ENCODE results near the gene ADAMTS6.
"Not testable (repeated sequence)": the region's sequence is repeated elsewhere in the genome, so short reads cannot be mapped to it uniquely, and the experiment has no call there.

Gene ADAMTS6

DNA sequence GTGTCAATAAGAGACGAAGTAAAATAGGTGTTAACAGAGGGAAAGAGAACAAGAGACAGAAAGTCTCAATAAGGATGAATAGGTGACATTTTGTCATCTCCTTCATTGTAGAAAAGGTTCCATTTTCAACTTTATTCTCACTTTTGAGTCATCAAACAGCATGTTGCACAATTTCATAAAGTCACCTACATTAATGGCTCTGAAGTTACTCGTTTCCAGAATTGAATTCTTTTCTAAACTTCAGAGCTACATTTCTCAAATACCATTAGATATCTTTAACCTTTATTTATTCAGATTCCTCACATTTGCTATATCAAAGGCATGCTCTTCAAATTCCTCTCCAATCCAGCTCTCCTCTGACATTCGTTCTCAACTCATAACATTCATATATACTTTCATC, 13.1 kb downstream of the ADAMTS6 start:
- no peak for DNase-seq (ENCODE audit: low read depth)

DNA sequence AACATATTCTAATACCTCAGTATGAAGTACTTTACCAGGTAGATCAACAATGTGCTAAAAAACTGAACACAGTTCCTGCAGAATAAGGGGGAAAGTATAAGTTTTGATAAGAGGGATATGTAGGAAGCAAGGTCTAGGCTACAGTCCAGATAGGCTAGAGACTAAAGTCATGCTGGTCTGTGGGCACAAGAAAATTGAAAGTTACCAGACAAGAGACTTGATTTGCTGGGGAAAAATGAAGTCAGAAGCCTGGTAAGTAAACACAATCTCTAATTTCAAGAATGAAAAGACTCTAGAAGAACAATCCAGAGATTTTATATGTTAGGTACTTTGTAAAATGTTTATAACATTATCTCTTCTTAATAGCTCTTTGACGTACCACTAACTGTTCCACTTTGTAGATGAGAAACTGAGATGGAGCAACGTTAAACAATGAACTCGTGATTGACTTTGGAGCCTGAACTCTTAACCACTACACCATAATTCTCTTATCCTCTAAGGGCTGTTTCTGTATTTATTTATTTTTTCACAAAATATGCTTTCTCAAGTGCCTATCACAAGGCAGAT, 19.5 kb downstream of the ADAMTS6 start:
- no peak for DNase-seq (ENCODE audit: low read depth)

DNA sequence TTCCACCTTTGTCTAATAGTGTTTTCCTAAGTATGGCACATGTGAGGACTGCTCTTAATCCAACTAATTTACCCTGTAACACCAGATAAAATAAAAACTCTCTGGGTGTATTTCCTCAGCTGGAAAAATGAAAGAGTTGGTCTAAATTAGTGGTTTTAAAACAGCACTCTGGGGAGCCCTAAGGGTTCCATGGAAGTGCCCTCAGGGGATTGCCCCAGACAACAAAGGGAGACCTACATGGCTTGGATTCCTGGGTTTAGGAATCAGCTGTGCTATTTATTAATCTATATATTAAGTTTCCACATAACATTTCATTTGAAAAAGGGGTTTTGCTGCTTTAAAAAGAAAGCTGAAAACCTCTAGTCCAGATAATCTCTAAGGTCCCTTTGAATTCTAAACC, 20.2 kb downstream of the ADAMTS6 start:
- no peak for DNase-seq (ENCODE audit: low read depth)

DNA sequence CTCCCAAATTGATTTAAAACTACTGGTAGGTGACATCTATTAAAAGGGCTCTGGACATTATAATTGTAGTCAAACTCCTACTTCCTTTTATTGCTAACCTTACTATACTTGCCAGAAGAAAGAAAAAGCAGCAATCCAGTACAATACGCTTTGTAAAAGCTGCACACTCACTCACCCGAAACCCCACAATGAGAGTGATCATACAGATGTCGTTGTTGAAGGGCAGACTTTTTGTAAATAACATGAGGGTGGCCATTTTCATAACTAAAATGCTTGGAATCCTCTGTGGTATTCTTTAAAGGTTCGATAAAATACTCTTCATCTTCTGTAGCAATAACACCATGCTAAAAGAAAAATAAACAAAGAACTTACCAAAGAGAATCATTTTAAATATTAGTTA, 21.7 kb downstream of the ADAMTS6 start:
- no peak for DNase-seq (ENCODE audit: low read depth)

DNA sequence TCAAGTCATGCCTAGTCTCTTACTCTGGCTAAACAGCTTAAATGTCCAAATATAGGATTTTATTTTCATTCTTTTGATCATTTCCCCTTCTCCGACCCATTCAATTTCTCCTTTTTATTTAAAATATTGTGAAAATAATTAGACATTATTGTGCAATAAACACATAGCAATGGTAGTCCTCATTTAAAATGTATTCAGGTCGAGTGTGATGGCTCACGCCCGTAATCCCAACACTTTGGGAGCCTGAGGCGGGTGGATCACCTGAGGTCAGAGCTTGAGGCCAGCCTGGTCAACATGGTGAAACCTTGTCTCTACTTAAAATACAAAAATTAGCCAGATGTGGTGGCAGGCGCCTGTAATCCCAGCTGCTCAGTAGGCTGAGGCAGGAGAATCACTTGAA, 26.7 kb downstream of the ADAMTS6 start:
- no peak for DNase-seq (ENCODE audit: low read depth)

DNA sequence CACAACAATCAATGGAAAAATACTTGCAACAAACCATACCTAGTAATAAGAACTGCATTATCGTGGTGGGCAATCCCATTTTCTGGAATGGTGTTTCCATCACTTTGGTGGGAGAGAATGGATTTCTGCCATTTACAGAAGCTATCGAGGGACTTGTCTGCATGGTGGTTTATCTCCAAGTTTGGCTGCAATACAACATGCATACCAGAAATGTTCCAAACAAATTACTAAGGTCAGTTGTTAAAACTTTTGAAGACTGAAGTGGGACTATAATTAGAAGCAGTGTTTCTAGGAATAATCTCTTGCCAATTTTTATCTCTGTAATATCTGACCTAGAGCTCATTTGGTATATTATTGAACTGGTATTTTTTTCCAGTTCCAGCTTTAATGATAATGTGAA, 30.3 kb downstream of the ADAMTS6 start:
- no peak for DNase-seq (ENCODE audit: low read depth)

DNA sequence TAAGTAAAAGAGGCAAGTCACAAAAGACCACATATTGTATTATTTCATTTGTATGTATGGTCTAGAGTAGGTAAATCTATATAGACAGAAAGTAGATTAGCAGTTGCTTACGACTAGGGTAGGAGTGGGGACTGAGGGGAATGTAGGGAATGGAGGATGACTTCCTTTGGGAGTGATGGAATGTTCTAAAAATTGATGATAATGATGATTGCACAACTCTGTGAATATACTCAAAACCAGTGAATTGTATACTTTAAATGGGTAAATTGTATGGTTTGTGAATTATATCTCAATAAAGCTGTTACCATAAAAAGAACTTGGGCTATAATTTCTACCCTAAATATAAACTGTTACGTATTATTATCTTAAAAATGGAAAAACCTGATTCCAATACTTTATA, 35.0 kb downstream of the ADAMTS6 start:
- DNase-seq (ENCODE audit: low read depth) = no peak

DNA sequence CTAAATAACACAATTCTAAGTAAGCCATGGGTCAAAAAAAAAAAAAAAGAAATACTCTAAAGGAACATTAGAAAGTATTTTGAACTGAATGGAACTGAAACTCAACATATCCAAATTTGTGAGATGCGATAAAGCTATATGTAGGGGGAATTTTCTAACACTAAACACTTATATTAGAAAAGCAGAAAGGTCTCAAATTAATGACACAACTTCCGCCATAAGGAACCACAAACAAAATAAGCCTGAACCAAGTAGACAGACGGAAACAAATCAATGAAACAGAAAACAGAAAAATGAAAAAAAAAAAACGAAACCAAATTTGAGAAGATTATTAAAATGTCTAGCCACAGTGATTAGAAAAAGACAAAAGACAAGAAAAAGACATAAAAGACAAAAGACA, 39.9 kb downstream of the ADAMTS6 start:
- no peak for DNase-seq (ENCODE audit: low read depth)

DNA sequence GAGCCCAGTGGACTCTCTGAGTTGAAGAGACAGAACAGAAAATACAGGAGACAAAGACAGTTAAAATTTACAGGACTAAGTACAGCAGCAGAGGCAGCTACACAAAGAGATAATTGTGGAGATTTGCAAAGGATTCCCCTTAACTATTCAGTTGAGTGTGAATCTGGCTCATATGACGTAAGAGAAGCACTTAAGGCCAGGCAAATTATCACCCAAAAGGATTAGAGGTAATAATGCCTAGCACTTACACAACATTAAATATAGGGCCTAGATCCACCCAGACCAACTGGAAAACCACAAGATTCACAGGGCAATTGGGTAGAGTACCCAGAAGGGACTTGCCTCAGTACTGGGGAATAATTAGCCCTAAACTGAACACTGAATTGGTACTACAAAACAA, 41.3 kb downstream of the ADAMTS6 start:
- DNase-seq (ENCODE audit: low read depth) = no peak

DNA sequence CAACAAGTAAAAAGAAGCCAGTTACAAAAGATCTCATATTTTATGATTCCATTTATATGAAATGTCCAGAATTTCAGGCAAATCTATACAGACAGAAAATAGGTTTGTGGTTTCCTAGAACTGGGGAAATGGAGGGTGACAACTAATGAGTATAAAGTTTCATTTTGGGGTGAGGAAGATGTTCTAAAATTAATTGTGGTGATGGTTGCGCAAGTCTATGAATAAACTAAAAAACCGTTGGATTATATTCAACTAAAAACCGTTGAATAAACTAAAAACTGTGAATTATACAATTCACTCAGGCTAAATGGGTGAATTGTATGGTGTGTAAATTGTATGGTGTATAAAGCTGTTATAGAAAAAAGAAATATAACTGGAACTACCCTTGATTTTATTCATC, 47.6 kb downstream of the ADAMTS6 start:
- DNase-seq (ENCODE audit: low read depth) = no peak

DNA sequence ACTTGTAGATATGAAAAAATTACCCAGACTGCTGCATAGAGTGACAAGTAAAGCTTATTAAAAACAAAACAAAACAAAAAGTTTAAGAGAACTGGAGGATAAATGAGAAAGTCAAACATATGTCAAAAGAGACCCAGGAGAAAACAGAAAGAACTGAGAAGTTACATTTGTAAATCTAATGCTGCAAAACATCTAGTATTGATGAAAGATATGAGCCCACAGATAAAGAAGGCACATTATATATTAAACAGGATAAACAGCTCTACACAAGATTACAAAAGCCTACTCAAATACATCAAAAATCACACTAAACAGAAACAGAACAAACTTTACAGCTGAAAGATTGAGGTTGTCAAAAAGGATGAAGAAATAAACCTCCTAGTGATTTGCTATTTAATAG, 55.1 kb downstream of the ADAMTS6 start:
- DNase-seq (ENCODE audit: low read depth) = no peak

DNA sequence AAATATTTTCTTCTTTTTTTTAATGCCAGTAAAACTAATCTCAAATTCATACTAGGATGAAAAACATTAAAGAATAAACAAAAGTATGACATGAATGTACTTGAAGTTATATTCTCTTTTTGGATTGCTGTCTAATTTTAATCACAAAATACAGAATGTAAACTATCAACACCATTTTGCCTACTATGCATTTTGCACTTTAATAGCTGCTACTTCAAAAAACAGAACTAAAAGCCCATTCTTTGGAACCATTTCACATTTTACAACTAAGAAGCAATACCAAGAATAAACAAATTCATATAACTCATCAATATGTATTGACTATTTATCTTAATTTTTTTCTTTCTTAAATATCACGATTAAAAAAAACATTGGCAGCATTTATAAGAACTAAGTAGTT, 58.1 kb downstream of the ADAMTS6 start:
- DNase-seq (ENCODE audit: low read depth) = no peak

DNA sequence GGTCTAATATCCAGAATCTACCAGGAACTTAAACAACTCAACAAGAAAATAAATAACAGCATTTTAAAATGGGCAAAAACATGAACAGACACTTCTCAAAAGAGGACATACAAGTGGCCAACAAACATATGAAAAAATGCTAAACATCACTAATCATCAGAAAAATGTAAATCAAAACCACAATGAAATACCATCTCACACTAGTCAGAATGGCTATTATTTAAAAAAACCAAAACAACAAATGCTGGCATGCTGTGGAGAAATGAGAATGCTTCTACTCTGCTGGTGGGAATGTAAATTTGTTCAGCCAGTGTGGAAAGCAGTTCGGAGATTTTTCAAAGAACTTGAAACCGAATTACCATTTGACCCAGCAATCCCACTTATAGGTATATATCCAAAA, 63.1 kb downstream of the ADAMTS6 start:
- DNase-seq (ENCODE audit: low read depth) = no peak

DNA sequence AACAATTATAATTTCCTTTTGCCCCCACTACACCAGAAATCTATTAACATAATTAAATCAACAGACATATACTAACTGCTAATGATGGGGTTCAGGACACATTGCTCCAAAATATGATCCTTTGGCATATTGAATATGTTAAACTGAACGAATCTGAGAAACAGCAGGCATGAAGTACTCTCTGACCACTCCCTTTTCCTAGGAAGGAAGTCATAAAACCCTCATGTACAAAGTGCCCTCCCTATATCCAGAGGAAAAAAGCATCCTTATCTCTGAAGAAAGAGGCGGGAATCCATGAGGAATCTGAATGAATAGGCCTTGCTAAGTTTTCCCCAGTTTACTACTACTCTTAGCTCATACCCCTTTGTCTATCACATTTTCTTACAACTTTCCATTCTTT, 67.9 kb downstream of the ADAMTS6 start:
- DNase-seq (ENCODE audit: low read depth) = no peak

DNA sequence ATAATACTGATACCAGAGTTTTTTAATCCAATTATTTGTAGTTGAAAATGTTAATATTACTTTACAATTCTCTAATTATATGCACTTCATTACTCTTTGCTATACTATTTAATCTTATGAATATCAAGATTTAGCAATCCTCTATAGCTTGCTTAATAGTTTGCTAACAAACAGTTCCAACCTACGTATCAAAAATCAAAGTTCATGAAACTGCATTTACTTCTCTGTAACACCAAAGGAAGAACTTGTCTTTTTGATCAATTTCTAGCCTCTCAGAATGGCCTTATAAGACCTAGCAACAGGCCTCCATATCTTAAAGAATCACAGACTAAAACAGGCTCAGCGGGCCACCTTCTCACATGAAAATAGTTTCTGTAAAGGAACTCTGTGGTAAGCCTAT, 68.9 kb downstream of the ADAMTS6 start:
- DNase-seq (ENCODE audit: low read depth) = no peak

DNA sequence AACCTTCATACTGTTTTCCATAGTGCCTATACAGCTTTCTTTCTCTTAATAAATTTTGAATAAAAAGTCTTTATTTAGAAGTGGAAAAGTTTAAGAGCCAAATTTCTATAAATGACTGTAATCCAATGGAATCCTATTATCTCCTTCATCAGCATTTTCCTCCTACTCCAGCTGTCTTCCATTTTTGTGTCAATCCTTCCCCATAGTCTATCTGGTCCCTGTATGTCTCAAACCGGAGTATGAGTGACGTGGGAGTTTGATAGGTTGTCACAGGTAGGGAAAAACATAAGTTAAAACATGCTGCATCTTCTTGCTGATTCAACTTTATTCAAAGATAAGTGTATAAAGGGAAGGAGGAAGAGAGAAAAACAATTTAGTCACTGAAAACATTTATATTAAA, 70.4 kb downstream of the ADAMTS6 start:
- DNase-seq (ENCODE audit: low read depth) = no peak

DNA sequence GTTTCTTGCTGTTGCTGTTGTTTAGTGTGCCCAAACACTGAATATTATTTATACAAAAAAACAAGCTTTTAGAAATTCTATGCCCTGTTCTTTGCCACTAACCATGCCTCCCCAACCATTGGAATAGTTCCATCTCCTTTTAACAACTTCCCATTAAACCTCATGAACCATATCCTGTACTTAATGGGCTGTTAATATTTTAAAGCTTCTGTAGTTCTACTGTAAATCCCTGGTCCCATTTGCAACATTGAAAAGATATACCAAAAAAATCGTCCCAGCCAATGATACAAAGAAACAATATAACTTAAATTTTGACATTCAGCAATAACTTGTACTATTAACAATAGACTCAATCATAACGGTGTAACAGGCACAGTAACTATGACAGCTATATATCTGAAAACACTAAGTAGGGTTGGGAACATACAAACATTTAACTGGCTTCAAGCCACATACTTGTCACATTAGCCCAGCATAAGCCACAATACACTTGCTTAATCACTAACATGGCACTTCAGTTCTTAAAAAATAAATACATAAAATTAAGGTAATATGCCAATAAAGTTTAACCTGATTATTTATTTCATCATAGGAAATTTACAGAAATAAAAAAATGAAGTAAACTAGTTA, 86.1 kb downstream of the ADAMTS6 start:
- no peak for DNase-seq (ENCODE audit: low read depth)

DNA sequence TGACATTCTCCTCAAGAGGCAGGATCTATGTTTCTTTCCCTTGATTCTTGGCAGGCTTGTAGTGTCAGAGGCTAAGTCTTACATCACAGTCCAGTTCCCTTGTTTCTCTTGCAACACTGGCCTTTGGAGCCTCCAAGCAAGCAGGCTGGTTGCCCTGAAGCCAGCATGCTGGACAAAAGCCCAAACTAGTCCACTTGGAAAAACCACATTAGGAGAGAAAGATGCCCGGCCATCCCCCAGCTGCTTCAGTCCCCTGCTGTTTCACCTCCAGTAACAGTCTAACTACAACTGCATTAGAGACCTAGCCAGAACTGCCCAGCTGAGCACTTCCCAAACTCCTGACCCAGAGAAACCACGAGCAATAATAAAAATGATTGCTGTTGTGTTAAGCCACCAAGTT, 87.6 kb downstream of the ADAMTS6 start:
- DNase-seq (ENCODE audit: low read depth) = peak; percentile 98

DNA sequence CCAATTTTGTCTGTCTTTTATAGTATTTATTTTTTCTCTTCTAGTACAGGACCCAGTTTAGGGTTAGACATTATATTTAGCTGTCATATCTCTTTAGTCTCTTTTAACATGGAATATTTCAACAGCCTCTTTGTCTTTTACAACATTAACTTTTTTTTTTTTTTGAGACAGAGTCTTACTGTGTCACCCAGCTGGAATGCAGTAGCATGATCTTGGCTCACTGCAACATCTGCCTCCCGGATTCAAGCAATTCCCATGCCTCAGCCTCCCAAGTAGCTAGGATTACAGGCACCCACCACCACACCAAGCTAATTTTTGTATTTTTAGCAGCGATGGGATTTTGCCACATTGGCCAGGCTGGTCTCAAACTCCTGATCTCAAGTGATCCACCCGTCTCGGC, 90.1 kb downstream of the ADAMTS6 start:
- peak; percentile 13 for DNase-seq (ENCODE audit: low read depth)

DNA sequence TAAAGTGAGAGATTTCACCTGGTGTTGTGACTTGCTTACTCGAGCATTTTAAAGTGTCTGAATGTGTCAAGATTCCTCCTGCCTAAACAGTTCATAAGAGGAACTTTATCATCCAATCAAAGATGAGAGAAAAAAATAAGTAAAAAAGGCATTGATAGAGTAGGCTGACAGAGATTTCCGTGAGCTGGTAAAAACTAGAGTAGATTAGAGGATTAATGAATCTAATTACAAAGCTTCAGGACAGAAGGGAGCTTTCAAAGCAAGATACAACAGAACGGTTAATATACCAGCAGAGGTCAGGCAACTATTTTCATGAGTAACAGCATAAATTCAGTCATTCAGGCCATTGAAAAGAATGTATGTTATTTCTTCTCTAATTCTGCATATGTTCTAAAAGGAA, 91.5 kb downstream of the ADAMTS6 start:
- DNase-seq (ENCODE audit: low read depth) = no peak

DNA sequence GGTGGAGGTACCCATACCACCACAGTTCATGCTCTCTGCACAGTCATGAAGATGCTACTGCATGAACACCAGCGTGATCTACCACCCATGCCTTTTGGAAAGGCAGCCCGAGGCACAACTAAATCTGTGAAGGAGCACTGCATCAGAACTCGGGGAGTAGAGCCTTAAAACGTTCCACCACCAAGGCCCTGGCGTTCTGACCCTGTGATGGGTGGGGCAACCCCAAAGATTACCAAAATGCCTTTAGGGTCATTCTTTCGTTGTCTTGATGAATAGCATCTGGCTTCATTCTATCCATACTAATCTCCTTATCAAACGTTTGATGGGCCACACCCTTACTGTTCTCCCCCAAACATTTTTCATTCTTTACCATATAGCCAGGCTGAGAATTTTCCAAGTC, 97.9 kb downstream of the ADAMTS6 start:
- no peak for DNase-seq (ENCODE audit: low read depth)

DNA sequence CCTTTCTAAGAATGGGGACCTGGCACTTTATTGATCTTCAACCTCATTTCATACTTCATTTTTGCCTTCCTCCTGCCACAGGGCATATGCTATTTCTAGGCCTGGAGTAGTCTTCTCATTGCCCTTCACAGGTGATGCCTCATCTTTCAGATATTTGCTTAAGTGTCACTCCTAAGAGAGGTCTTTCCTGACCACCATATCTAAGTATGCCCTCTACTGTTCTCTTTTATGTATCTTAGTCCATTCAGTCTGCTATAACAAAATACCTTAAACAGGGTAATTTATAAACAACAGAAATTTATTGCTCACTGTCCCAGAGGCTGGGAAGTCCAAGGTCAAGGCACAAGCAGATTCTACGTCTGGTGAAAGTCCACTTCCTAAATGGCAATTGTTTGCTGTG, 99.1 kb downstream of the ADAMTS6 start:
- DNase-seq (ENCODE audit: low read depth) = no peak

DNA sequence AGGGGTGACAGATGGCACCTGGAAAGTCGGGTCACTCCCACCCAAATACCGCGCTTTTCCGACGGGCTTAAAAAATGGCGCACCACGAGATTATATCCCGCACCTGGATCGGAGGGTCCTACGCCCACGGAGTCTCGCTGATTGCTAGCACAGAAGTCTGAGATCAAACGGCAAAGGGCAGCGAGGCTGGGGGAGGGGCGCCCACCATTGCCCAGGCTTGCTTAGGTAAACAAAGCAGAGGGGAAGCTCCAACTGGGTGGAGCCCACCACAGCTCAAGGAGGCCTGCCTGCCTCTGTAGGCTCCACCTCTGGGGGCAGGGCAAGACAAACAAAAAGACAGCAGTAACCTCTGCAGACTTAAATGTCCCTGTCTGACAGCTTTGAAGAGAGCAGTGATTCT, 111.2 kb downstream of the ADAMTS6 start:
- DNase-seq (ENCODE audit: low read depth) = not testable (repeated sequence)

DNA sequence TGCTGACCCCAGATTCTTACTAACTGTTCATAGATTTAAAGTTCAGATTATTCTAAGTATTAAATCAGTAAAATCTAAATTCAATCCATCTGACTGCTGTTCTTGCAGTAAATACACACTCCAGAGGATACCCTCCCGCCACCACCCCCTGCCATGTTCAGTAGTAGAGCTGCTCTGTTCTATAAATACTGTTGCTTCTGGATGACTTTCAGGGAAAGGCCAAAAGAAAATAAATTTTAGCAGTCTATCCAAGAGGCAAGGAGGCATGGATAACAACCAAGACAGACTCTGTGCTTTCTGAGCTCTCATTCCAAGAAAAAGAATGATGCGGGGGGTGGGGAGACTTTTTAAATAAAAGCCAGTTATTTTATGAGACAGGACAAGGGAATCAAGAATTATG, 115.1 kb downstream of the ADAMTS6 start:
- DNase-seq (ENCODE audit: low read depth) = peak; percentile 15

DNA sequence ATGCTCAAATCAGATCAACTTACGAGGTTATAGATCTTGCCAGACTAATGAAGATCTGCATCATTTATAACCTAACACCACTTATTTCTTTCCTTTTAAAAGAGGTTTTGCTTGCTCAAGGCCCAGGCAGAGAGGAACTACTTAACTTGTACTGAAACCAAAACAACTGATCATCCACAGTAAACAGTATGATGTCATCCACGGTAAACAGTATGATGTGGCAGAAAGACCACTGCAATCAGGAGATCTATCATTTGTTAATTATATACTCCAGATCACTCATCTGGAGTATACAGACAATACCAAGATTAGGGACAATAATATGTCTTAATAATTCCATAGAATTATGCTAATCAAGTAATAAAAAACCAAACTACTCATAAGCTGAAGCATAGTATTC, 116.8 kb downstream of the ADAMTS6 start:
- no peak for DNase-seq (ENCODE audit: low read depth)

All from stromal cell of bone marrow (primary cell).